ENCODE measurements around the gene DNMT3B.

DNA sequence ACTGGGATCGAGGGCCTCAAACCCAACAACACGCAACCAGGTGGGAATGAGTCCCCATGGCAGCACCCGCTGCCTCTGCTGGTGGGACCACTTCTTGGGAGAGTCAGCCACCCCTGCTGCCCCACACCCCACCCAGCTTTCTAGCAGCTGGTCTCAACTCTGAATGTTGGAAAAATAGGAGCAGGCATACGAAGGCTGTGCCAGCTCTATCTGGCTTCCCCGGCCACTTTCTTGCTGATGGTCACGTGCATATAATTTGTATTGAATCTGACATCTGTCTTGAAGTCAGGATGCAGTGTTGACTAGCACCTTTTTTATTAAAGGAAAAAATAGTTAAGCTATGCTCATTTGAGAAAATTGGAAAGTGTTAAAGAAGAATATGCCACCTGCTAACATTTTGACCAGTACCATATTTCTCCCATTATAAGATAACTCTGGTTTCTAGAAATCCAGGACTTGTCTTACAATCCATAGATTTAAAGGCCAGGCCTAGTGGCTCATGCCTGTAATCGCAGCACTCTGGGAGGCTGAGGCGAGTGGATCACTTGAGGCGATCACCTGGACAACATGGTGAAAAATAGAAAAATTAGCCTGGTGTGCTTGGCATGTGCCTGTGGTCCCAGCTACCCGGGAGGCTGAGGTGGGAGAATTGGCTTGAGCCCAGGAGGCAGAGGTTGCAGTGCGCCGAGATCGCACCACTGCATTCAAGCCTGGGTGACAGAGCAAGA is 30.7 kb downstream of the DNMT3B start:
- TF ChIP-seq, protein P1, sequence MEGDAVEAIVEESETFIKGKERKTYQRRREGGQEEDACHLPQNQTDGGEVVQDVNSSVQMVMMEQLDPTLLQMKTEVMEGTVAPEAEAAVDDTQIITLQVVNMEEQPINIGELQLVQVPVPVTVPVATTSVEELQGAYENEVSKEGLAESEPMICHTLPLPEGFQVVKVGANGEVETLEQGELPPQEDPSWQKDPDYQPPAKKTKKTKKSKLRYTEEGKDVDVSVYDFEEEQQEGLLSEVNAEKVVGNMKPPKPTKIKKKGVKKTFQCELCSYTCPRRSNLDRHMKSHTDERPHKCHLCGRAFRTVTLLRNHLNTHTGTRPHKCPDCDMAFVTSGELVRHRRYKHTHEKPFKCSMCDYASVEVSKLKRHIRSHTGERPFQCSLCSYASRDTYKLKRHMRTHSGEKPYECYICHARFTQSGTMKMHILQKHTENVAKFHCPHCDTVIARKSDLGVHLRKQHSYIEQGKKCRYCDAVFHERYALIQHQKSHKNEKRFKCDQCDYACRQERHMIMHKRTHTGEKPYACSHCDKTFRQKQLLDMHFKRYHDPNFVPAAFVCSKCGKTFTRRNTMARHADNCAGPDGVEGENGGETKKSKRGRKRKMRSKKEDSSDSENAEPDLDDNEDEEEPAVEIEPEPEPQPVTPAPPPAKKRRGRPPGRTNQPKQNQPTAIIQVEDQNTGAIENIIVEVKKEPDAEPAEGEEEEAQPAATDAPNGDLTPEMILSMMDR (optimal IDR thresholded peaks at IDR 0.05 in 1 of 3, IDR thresholded peaks at IDR 0.05 in 1 of 3, conservative IDR thresholded peaks at IDR 0.05 in 1 of 3; ENCODE audit: extremely low read depth in 1 of 3, insufficient read depth in 2 of 3, low read length in 3 of 3): peak in 1 of 3 experiments; percentile 16
- TF ChIP-seq EZH2 (IDR thresholded peaks at IDR 0.05; ENCODE audit: low read length): no peak
